NCI-H2227 treated with DMSO at 0.1 percent for 48 hours (cell line): ENCODE measurements around the gene TBC1D19.
"Not testable (repeated sequence)": the region's sequence is repeated elsewhere in the genome, so short reads cannot be mapped to it uniquely, and the experiment has no call there.

Experiments
- DNase-seq: peaks from one replicate; lab custom pipeline; 2025; lab: John Stamatoyannopoulos, UW

The TBC1D19 gene

GRCh38 chr4:26685250-26685649, 101.4 kb downstream of the TBC1D19 start:
- no peak for DNase-seq

GRCh38 chr4:26687728-26688127, 103.8 kb downstream of the TBC1D19 start:
- no peak for DNase-seq

GRCh38 chr4:26690506-26690905, 106.6 kb downstream of the TBC1D19 start:
- no peak for DNase-seq

GRCh38 chr4:26692014-26692726, 108.3 kb downstream of the TBC1D19 start:
- DNase-seq, result no peak

GRCh38 chr4:26694131-26694530, 110.2 kb downstream of the TBC1D19 start:
- DNase-seq, result not testable (repeated sequence)

- DNase-seq, result no peak
Measured at GRCh38 chr4:26700110-26700509, 116.2 kb downstream of the TBC1D19 start.

GRCh38 chr4:26701095-26701494, 117.2 kb downstream of the TBC1D19 start:
- no peak for DNase-seq

GRCh38 chr4:26701786-26702227, 117.9 kb downstream of the TBC1D19 start:
- DNase-seq, result no peak

- no peak for DNase-seq
Measured at GRCh38 chr4:26707342-26707741, 123.5 kb downstream of the TBC1D19 start.

- no peak for DNase-seq
Measured at GRCh38 chr4:26709246-26709645, 125.4 kb downstream of the TBC1D19 start.

GRCh38 chr4:26713563-26714151, 129.8 kb downstream of the TBC1D19 start:
- DNase-seq, result no peak

- DNase-seq, result no peak
Measured at GRCh38 chr4:26715636-26716242, 131.9 kb downstream of the TBC1D19 start.

GRCh38 chr4:26717332-26717731, 133.4 kb downstream of the TBC1D19 start:
- no peak for DNase-seq

- no peak for DNase-seq
Measured at GRCh38 chr4:26719954-26720552, 136.2 kb downstream of the TBC1D19 start.

GRCh38 chr4:26721685-26722084, 137.8 kb downstream of the TBC1D19 start:
- no peak for DNase-seq

- no peak for DNase-seq
Measured at GRCh38 chr4:26723216-26723615, 139.3 kb downstream of the TBC1D19 start.

- DNase-seq, result no peak
Measured at GRCh38 chr4:26724534-26724933, 140.7 kb downstream of the TBC1D19 start.

GRCh38 chr4:26726655-26727387, 142.9 kb downstream of the TBC1D19 start:
- DNase-seq, result no peak

- no peak for DNase-seq
Measured at GRCh38 chr4:26727844-26728243, 144.0 kb downstream of the TBC1D19 start.

GRCh38 chr4:26729027-26729426, 145.1 kb downstream of the TBC1D19 start:
- no peak for DNase-seq

- DNase-seq, result no peak
Measured at GRCh38 chr4:26729547-26729946, 145.7 kb downstream of the TBC1D19 start.

- no peak for DNase-seq
Measured at GRCh38 chr4:26731351-26732035, 147.6 kb downstream of the TBC1D19 start.
